Fibroblast of lung (primary cell): ENCODE measurements around the gene LRP1.

Experiments
- EZH2 ChIP-seq: IDR thresholded peaks from 2 replicates; pipeline ENCODE4 v1.5.1; 2012; ENCODE audit warnings: low read length, control low read depth, mild to moderate bottlenecking; ENCODE audit errors: missing control alignments
- TF ChIP-seq, protein P1 (sequence below), 2 donors: IDR thresholded peaks in 1 of 2; conservative IDR thresholded peaks in 1 of 2; 1 replicate in 1 of 2; 2 replicates in 1 of 2; pipeline ENCODE4 v1.5.1; 2011 to 2012; ENCODE audit warnings: low read length in 2 of 2, control low read depth in 1 of 2, inconsistent platforms in 1 of 2, low read depth in 1 of 2, mild to moderate bottlenecking in 1 of 2

DNA sequence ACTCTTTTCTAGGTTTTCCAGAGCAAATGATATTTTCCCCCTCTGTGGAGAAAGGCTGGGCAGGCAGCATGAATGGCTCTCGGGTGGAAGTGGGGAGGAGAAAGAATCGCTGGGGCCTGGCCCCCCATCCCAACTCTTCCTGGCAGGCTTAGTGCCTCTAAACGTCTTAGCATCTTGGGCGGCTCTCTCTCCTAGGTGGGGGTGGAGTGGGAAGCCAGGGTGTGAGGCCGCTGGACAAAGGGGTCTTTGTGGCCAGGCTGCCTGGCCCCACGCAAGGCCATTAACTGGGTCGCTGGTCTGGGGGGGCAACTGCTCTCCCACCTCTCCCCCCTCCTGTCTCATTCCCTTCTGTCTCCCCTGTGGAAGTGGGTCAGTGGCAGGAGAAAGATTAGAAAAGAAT, 14.4 kb downstream of the LRP1 start:
- TF ChIP-seq EZH2 = no peak
- TF ChIP-seq, protein P1, sequence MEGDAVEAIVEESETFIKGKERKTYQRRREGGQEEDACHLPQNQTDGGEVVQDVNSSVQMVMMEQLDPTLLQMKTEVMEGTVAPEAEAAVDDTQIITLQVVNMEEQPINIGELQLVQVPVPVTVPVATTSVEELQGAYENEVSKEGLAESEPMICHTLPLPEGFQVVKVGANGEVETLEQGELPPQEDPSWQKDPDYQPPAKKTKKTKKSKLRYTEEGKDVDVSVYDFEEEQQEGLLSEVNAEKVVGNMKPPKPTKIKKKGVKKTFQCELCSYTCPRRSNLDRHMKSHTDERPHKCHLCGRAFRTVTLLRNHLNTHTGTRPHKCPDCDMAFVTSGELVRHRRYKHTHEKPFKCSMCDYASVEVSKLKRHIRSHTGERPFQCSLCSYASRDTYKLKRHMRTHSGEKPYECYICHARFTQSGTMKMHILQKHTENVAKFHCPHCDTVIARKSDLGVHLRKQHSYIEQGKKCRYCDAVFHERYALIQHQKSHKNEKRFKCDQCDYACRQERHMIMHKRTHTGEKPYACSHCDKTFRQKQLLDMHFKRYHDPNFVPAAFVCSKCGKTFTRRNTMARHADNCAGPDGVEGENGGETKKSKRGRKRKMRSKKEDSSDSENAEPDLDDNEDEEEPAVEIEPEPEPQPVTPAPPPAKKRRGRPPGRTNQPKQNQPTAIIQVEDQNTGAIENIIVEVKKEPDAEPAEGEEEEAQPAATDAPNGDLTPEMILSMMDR (conservative IDR thresholded peaks at IDR 0.05 in 1 of 2, IDR thresholded peaks at IDR 0.05 in 1 of 2; ENCODE audit: low read depth in 1 of 2, low read length in 2 of 2) = no peak
